ENCODE results near the gene CLPTM1L. TPM values are rescaled to one million over a fixed set of nuclear protein-coding genes. Genes with fewer than 3 reads are reported as not detected.

CLPTM1L gene
- total RNA-seq, 4 donors from 2014 or later: 149 to 215 (median 179) TPM

- H3K9me3 ChIP-seq: no peaks in the 10 kb centered on the region
- H3K4me3 ChIP-seq (replicated peaks in 1 of 3): no peak overlapping the region
- TF ChIP-seq POLR2A (IDR thresholded peaks at IDR 0.05): no peak
- TF ChIP-seq, protein P1, sequence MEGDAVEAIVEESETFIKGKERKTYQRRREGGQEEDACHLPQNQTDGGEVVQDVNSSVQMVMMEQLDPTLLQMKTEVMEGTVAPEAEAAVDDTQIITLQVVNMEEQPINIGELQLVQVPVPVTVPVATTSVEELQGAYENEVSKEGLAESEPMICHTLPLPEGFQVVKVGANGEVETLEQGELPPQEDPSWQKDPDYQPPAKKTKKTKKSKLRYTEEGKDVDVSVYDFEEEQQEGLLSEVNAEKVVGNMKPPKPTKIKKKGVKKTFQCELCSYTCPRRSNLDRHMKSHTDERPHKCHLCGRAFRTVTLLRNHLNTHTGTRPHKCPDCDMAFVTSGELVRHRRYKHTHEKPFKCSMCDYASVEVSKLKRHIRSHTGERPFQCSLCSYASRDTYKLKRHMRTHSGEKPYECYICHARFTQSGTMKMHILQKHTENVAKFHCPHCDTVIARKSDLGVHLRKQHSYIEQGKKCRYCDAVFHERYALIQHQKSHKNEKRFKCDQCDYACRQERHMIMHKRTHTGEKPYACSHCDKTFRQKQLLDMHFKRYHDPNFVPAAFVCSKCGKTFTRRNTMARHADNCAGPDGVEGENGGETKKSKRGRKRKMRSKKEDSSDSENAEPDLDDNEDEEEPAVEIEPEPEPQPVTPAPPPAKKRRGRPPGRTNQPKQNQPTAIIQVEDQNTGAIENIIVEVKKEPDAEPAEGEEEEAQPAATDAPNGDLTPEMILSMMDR (IDR thresholded peaks at IDR 0.05): no peak
- WGBS, 2 donors: 87 to 88% methylated on average over 16 to 17 of the region's 17 CpGs
- no peaks in the 10 kb centered on the region for H3K27me3 ChIP-seq
- peaks cover 0 to under 1% of the 10 kb centered on the region in 2 donors for H3K4me1 ChIP-seq
- DNase-seq: no peak
- no peak overlapping the region for H3K27ac ChIP-seq
- intact Hi-C loops (cut with DNase I): no loop called here
- no peaks in the 10 kb centered on the region for H3K36me3 ChIP-seq
Measured at GRCh38 chr5:1299961-1300360, 44.9 kb downstream of the CLPTM1L start.

- DNase-seq: no peak
- Histone ChIP-seq H3K27me3 (no peaks in the 10 kb centered on the region), H3K4me3 (replicated peaks in 1 of 3) (no peak overlapping the region), H3K27ac (no peak overlapping the region), H3K9me3 (no peaks in the 10 kb centered on the region), H3K4me1 (peaks cover 0 to 5% of the 10 kb centered on the region in 2 donors), H3K36me3 (no peaks in the 10 kb centered on the region)
- 86 to 94% methylated on average over 8 to 9 of the region's 9 CpGs for WGBS, 2 donors
- intact Hi-C loops (cut with DNase I): no loop called here
- TF ChIP-seq, protein P1 (IDR thresholded peaks at IDR 0.05): no peak
- TF ChIP-seq POLR2A (IDR thresholded peaks at IDR 0.05): no peak
Measured at GRCh38 chr5:1299511-1299850, 45.4 kb downstream of the CLPTM1L start.

GRCh38 chr5:1298723-1299510 is 46.0 kb downstream of the CLPTM1L start:
- TF ChIP-seq, protein P1 (IDR thresholded peaks at IDR 0.05): no peak
- TF ChIP-seq POLR2A (IDR thresholded peaks at IDR 0.05): no peak
- intact Hi-C loops (cut with DNase I): no loop called here
- no peaks in the 10 kb centered on the region for H3K9me3 ChIP-seq
- peaks cover 0 to 8% of the 10 kb centered on the region in 2 donors for H3K4me1 ChIP-seq
- H3K36me3 ChIP-seq: no peaks in the 10 kb centered on the region
- no peak for DNase-seq
- H3K27me3 ChIP-seq: no peaks in the 10 kb centered on the region
- WGBS, 2 donors: 84 to 86% methylated on average over 33 of the region's 33 CpGs
- H3K4me3 ChIP-seq (replicated peaks in 1 of 3): no peak overlapping the region
- H3K27ac ChIP-seq: no peak overlapping the region

- Histone ChIP-seq H3K36me3 (no peaks in the 10 kb centered on the region), H3K4me1 (peaks cover 0 to 8% of the 10 kb centered on the region in 2 donors), H3K27ac (no peak overlapping the region), H3K9me3 (no peaks in the 10 kb centered on the region), H3K4me3 (replicated peaks in 1 of 3) (no peak overlapping the region), H3K27me3 (no peaks in the 10 kb centered on the region)
- no peak for DNase-seq
- 83 to 90% methylated on average over 7 to 19 of the region's 19 CpGs for WGBS, 2 donors
- intact Hi-C loops (cut with DNase I): no loop called here
- TF ChIP-seq, protein P1 (IDR thresholded peaks at IDR 0.05): no peak
- TF ChIP-seq POLR2A (IDR thresholded peaks at IDR 0.05): no peak
Measured at GRCh38 chr5:1298067-1298551, 46.8 kb downstream of the CLPTM1L start.

GRCh38 chr5:1297243-1297642 is 47.7 kb downstream of the CLPTM1L start:
- intact Hi-C loops (cut with DNase I): no loop called here
- 91 to 97% methylated on average over 4 of the region's 4 CpGs for WGBS, 2 donors
- H3K27me3 ChIP-seq: no peaks in the 10 kb centered on the region

More at GRCh38 chr5:1297243-1297642, 47.7 kb downstream of the CLPTM1L start:
- Histone ChIP-seq H3K27ac (no peak overlapping the region), H3K4me3 (replicated peaks in 1 of 3) (no peak overlapping the region), H3K9me3 (no peaks in the 10 kb centered on the region), H3K4me1 (peaks cover 0 to 8% of the 10 kb centered on the region in 2 donors), H3K36me3 (no peaks in the 10 kb centered on the region)
- no peak for TF ChIP-seq POLR2A (IDR thresholded peaks at IDR 0.05)
- TF ChIP-seq, protein P1 (IDR thresholded peaks at IDR 0.05): no peak
- DNase-seq: no peak
